IPS-15b (cell line): ENCODE data around the gene LARP7.
"Not testable (repeated sequence)": the region's sequence is repeated elsewhere in the genome, so short reads cannot be mapped to it uniquely, and the experiment has no call there.

Experiments used
- H3K27me3 ChIP-seq: one replicate; pipeline ENCODE4 v1.6.1; 2013; ENCODE audit warnings: low read length; ENCODE audit not compliant: control insufficient read depth, insufficient read depth
- H3K36me3 ChIP-seq: one replicate; pipeline ENCODE4 v1.6.1; 2013; ENCODE audit warnings: low read length; ENCODE audit not compliant: control insufficient read depth, insufficient read depth
- H3K4me1 ChIP-seq: one replicate; pipeline ENCODE4 v1.6.1; 2013; ENCODE audit warnings: mild to moderate bottlenecking, low read length; ENCODE audit not compliant: control insufficient read depth, insufficient read depth
- H3K4me3 ChIP-seq: one replicate; pipeline ENCODE4 v1.5.1; 2013; ENCODE audit warnings: low read depth, low read length
- H3K9ac ChIP-seq: one replicate; pipeline ENCODE4 v1.6.1; 2013; ENCODE audit warnings: low read depth, mild to moderate bottlenecking, low read length
- H3K9me3 ChIP-seq: one replicate; pipeline ENCODE4 v1.6.1; 2013; ENCODE audit warnings: mild to moderate bottlenecking, low read length; ENCODE audit not compliant: control insufficient read depth, insufficient read depth

Gene LARP7

DNA sequence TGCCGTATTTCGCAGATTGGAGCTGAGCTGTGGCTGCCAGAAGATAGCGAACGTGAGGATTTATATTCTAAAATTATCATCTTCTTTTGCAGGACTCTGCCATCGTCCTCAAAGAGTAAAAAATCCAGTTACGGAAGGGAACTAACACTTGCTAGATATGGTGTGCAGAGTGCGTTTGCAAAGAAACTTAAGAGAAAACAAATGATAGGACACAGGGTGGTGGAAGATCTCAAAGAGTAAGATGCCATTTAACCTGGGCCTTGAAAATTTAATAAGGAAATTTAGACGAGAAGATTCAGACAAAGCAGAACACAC lies 566 bp downstream of the LARP7 start:
- Histone ChIP-seq H3K4me1 (peaks cover 13% of the 10 kb centered on the region), H3K9me3 (no peaks in the 10 kb centered on the region), H3K27me3 (no peaks in the 10 kb centered on the region), H3K9ac (peak overlapping the region; percentile 95), H3K4me3 (peak overlapping the region; percentile 98), H3K36me3 (no peaks in the 10 kb centered on the region)

- Histone ChIP-seq H3K27me3 (no peaks in the 10 kb centered on the region), H3K9ac (no peak overlapping the region), H3K9me3 (no peaks in the 10 kb centered on the region), H3K4me1 (peaks cover 6% of the 10 kb centered on the region), H3K4me3 (no peak overlapping the region), H3K36me3 (peaks cover 6% of the 10 kb centered on the region)
Measured at GRCh38 chr4:112642526-112642925, 5.6 kb downstream of the LARP7 start.

GRCh38 chr4:112644595-112645535 lies 7.9 kb downstream of the LARP7 start:
- H3K4me1 ChIP-seq, H3K4me3 ChIP-seq, H3K27me3 ChIP-seq, H3K9me3 ChIP-seq, H3K9ac ChIP-seq: not testable (repeated sequence)
- H3K36me3 ChIP-seq, result peaks cover 13% of the 10 kb centered on the region

DNA sequence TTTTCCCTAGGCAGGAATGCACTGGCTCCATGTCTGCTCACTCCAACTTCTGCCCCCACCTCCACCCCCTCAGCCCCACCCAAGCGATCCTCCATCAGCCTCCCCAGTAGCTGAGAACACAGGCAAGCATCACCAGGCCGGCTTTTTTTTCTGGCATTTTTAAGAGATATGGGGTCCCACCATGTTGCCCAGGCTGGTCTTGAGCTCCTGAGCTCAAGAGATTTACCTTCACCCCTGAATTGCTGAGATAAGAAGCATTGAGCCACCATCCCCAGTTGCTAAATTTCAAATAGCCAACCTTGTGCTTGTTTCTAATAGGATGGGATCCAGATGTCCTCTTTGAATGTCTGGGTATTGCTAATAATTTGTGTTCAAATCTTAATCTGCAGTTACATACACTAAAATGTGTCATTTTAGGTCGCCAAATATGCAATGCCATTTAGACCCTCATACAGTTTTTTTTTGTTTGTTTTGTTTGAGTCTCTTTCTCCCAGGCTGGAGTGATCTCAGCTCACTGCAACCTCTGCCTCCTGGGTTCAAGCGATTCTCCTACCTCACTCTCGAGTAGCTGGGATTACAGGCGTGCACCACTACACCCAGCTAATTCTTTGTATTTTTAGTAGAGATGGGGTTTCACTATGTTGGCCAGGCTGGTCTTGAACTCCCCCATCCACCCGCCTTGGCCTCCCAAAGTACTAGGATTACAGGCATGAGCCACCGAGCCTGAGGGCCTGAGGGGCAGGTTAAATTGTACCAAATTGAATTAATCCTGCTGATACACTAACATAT lies 8.8 kb downstream of the LARP7 start:
- no peaks in the 10 kb centered on the region for H3K27me3 ChIP-seq
- peak overlapping the region; percentile 50 for H3K9ac ChIP-seq
- peaks cover 6% of the 10 kb centered on the region for H3K4me1 ChIP-seq
- H3K4me3 ChIP-seq, result peak overlapping the region; percentile 71
- peaks cover 13% of the 10 kb centered on the region for H3K36me3 ChIP-seq
- H3K9me3 ChIP-seq, result no peaks in the 10 kb centered on the region

GRCh38 chr4:112646632-112647537 lies 9.9 kb downstream of the LARP7 start:
- Histone ChIP-seq H3K4me3 (peak overlapping the region; percentile 71), H3K9ac (peak overlapping the region; percentile 95), H3K36me3 (peaks cover 13% of the 10 kb centered on the region), H3K9me3 (no peaks in the 10 kb centered on the region), H3K27me3 (no peaks in the 10 kb centered on the region), H3K4me1 (peaks cover 3% of the 10 kb centered on the region)

DNA sequence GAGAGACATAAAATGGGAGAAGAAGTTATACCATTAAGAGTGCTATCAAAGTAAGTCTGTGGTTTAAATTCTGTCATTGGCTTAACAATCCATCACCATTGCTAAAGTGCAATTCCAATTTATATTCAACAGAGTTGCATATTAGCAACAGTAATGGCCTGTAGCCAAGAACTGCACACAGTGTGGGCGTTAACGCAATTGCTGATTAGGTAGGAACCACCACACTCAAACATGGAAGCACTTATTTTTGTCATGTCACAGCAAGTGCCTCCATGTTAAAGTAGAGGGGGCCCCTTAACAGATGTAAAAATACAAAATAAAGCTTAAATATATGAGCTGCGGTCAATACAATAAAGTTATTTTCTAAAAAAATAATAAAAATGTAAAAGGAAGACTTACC lies 10.8 kb downstream of the LARP7 start:
- Histone ChIP-seq H3K27me3 (no peaks in the 10 kb centered on the region), H3K36me3 (peaks cover 13% of the 10 kb centered on the region), H3K4me3 (peak overlapping the region; percentile 71), H3K4me1 (no peaks in the 10 kb centered on the region), H3K9ac (peak overlapping the region; percentile 95), H3K9me3 (no peaks in the 10 kb centered on the region)

DNA sequence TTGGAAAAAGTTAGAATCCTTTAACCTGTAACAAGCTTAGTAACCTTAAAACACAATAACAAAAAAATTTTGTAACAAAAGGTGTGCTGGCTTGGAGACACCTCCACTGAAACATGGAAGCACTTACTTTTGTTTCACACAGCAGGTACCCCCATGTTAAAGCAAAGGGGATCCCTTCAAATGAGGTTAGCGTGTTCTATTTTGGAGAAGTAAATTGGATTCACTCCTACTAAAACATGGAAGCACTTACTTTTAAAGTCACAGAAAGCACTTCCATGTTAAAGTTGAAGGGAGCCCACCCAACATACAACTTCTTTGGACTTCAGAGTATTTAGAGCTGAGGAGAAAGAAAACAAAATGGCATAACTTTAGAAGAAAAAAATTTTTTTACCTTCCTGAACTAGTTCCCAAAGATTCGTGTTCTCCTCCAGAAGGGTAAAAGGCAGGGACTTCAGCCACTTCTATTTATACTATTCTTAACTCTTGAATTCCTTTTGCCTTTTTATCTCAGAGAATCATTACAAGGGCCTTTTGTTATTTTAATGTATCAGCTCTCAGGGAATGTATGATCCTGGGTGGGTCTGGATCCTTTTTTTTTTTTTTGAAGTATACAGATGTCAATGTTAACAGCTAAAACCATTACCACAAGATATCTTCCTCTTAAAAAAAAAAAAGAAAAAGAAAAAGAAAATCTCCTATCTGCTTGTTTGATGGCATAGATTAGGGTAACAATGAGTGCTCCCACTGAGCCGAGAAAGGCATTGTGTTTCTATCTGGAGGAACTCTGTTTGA lies 11.5 kb downstream of the LARP7 start:
- peaks cover 4% of the 10 kb centered on the region for H3K4me1 ChIP-seq
- peak overlapping the region; percentile 95 for H3K9ac ChIP-seq

DNA sequence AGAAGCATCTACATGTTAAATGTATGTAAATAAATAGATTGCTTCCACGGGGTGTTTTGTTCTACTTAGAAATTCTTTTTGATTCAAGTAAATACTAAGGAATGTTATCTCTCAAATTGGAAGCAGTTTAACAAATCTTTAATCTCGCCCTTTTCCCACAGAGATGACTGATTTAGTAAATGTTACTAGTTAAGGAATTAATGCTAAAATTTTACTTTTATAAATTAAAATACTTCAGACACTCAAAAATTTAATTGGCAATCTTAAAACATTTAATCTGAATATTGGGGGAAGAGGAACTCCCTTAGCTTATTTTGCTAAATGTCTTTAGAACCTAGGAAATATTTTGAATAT lies 12.1 kb downstream of the LARP7 start:
- H3K4me1 ChIP-seq, result peaks cover 6% of the 10 kb centered on the region
- H3K4me3 ChIP-seq, result peak overlapping the region; percentile 50
- H3K27me3 ChIP-seq, result no peaks in the 10 kb centered on the region
- H3K36me3 ChIP-seq, result peaks cover 13% of the 10 kb centered on the region
- no peaks in the 10 kb centered on the region for H3K9me3 ChIP-seq
- H3K9ac ChIP-seq, result peak overlapping the region; percentile 88

More for the DNA sequence above, 11.5 kb downstream of the LARP7 start:
- H3K4me3 ChIP-seq, result peak overlapping the region; percentile 71
- no peaks in the 10 kb centered on the region for H3K27me3 ChIP-seq
- peaks cover 13% of the 10 kb centered on the region for H3K36me3 ChIP-seq
- H3K9me3 ChIP-seq, result no peaks in the 10 kb centered on the region

DNA sequence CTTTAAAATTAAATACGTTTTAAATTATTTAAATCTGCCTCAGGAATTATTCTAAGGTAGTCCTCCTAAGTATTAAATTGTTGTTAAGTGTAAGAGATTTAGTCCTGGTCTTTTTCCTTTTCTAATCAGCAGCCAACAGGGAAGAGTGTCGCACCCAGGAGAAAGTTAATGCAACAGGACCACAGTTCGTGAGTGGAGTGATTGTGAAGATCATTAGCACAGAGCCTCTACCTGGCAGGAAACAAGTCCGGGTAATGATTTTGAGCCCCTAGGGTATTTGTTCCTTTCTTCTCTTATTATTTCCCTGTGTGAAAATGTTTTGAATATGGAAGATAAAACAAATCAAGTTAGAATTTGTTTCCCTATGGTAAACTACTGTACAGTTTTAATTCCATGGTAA lies 13.4 kb downstream of the LARP7 start:
- no peaks in the 10 kb centered on the region for H3K27me3 ChIP-seq
- no peaks in the 10 kb centered on the region for H3K9me3 ChIP-seq
- peaks cover 19% of the 10 kb centered on the region for H3K4me1 ChIP-seq
- H3K36me3 ChIP-seq, result peaks cover 13% of the 10 kb centered on the region
- H3K4me3 ChIP-seq, result peak overlapping the region; percentile 50
- peak overlapping the region; percentile 88 for H3K9ac ChIP-seq

DNA sequence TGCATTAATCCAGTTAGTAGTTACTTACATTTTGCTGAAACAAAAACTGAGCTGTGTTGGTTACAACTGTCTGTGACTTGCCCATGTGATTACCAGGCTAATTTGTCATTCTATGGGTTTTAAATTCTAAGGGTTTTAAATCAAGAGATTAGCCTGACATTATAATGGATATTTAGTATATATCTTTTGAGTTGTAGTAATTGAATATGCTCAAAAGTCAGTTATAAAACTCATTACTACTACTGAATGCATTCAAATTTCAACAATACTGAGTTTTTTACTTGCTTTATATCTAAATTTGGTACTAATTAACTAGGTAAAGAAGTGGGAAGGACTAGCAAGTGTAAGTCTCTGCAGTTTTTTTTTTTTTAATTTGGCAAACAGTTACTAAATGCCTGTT lies 14.7 kb downstream of the LARP7 start:
- Histone ChIP-seq H3K9ac (peak overlapping the region; percentile 88), H3K4me3 (peak overlapping the region; percentile 50), H3K9me3 (no peaks in the 10 kb centered on the region), H3K4me1 (peaks cover 25% of the 10 kb centered on the region), H3K36me3 (peaks cover 13% of the 10 kb centered on the region), H3K27me3 (no peaks in the 10 kb centered on the region)

DNA sequence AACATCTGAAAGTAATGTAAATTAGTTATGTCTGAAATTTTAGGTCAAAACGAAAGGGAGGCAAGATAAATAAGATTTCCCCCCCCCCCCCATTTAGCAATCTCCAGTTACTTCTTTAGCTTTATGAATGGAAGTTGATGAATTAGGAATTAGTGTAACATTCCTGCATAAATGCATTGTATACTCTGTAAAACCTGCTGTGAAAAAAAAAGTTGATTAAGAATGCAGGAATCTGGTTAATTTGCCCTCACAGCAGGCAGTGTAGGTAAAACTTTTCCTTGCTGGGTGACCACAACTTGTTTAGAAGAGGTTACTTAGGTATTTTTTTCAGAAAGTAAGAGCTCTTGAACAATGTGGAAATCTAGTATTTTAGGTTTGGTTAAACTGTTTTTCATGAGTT lies 15.3 kb downstream of the LARP7 start:
- H3K4me1 ChIP-seq, result peaks cover 25% of the 10 kb centered on the region
- no peaks in the 10 kb centered on the region for H3K27me3 ChIP-seq
- no peaks in the 10 kb centered on the region for H3K9me3 ChIP-seq
- H3K36me3 ChIP-seq, result peaks cover 7% of the 10 kb centered on the region
- H3K4me3 ChIP-seq, result peak overlapping the region; percentile 50
- no peak overlapping the region for H3K9ac ChIP-seq
